OCI-LY1 (cell line): Measurements from ENCODE around the gene SMAD3.
A peak's percentile ranks its signal among the peaks of the same experiment; 100 is the strongest.

Experiments
- H2AFZ ChIP-seq: fragments of 200-600 bp; sonication (generic), shearing (Covaris generic); 2 replicates; pipeline ENCODE4 v1.6.0; 2014; ENCODE audit warnings: antibody characterized with exemption, mild to moderate bottlenecking, low read length
- H3F3A ChIP-seq: fragments of 200-600 bp; sonication (generic), shearing (Covaris generic); 2 replicates; pipeline ENCODE4 v1.6.0; 2014; ENCODE audit warnings: mild to moderate bottlenecking, antibody characterized with exemption, low read length, moderate library complexity; ENCODE audit not compliant: insufficient read depth
- H3K27ac ChIP-seq: fragments of 200-600 bp; sonication (generic); 2 replicates; pipeline ENCODE4 v1.5.1; 2014; ENCODE audit warnings: low read length, mixed run types, mild to moderate bottlenecking, low read depth; ENCODE audit not compliant: poor library complexity, severe bottlenecking
- H3K27me3 ChIP-seq: fragments of 200-600 bp; sonication (generic); 2 replicates; pipeline ENCODE4 v1.6.0; 2014; ENCODE audit warnings: antibody characterized with exemption, mild to moderate bottlenecking, low read length, moderate library complexity; ENCODE audit not compliant: insufficient read depth
- H3K36me3 ChIP-seq: fragments of 200-600 bp; sonication (generic); 2 replicates; pipeline ENCODE4 v1.6.1; 2014; ENCODE audit warnings: mild to moderate bottlenecking, antibody characterized with exemption, low read length, moderate library complexity, mixed read lengths; ENCODE audit not compliant: insufficient read depth
- H3K4me1 ChIP-seq: fragments of 200-600 bp; sonication (generic); 2 replicates; pipeline ENCODE4 v1.5.1; 2014; ENCODE audit warnings: mild to moderate bottlenecking, low read length, moderate library complexity; ENCODE audit not compliant: insufficient read depth, severe bottlenecking
- H3K4me2 ChIP-seq: fragments of 200-600 bp; sonication (generic), shearing (Covaris generic); 2 replicates; pipeline ENCODE4 v1.6.1; 2014; ENCODE audit warnings: low read length
- H3K4me3 ChIP-seq: fragments of 200-600 bp; sonication (generic); 2 replicates; pipeline ENCODE4 v1.5.1; 2014; ENCODE audit warnings: low read length, low read depth, mild to moderate bottlenecking, mixed read lengths; ENCODE audit not compliant: poor library complexity, severe bottlenecking
- H3K79me2 ChIP-seq: fragments of 200-600 bp; shearing (Covaris generic); 2 replicates; pipeline ENCODE4 v1.6.1; 2016; ENCODE audit warnings: mixed run types, low read length, mixed read lengths; ENCODE audit not compliant: insufficient read depth
- H3K9ac ChIP-seq: fragments of 200-600 bp; sonication (generic), shearing (Covaris generic); 2 replicates; pipeline ENCODE4 v1.6.1; 2014; ENCODE audit warnings: mild to moderate bottlenecking, low read length, mixed read lengths
- H3K9me2 ChIP-seq: fragments of 200-600 bp; sonication (generic), shearing (Covaris generic); 2 replicates; pipeline ENCODE4 v1.6.1; 2014; ENCODE audit warnings: low read depth, mild to moderate bottlenecking, low read length, mixed read lengths
- H3K9me3 ChIP-seq: fragments of 200-600 bp; shearing (Covaris generic); 2 replicates; pipeline ENCODE4 v1.6.1; 2014; ENCODE audit warnings: low read length, mixed read lengths
- H4K20me1 ChIP-seq: fragments of 200-600 bp; sonication (generic), shearing (Covaris generic); 2 replicates; pipeline ENCODE4 v1.6.0; 2016; ENCODE audit warnings: mild to moderate bottlenecking, low read length; ENCODE audit not compliant: insufficient read depth
- CTCF ChIP-seq: fragments of 200-600 bp; sonication (generic), shearing (Covaris generic); IDR thresholded peaks from 2 replicates; pipeline ENCODE4 v1.5.1; 2017; ENCODE audit warnings: mild to moderate bottlenecking, antibody characterized with exemption, low read length, moderate library complexity, mixed read lengths
- EZH2 ChIP-seq: fragments of 200-600 bp; sonication (generic), shearing (Covaris generic); IDR thresholded peaks from 2 replicates; pipeline ENCODE4 v1.8.0; 2017; ENCODE audit warnings: borderline replicate concordance, mixed run types, mild to moderate bottlenecking, antibody characterized with exemption, low read length, moderate library complexity, mixed read lengths

SMAD3 gene

GRCh38 chr15:67102599-67102929 lies 37.2 kb downstream of the SMAD3 start:
- no peaks in the 10 kb centered on the region for H4K20me1 ChIP-seq
- no peak overlapping the region; the same call in 1 of the 2 replicates for H3K9ac ChIP-seq
- no peaks in the 10 kb centered on the region for H3K9me2 ChIP-seq
- no peak overlapping the region for H3K4me3 ChIP-seq
- H3K27ac ChIP-seq = peak overlapping the region; percentile 99
- no peaks in the 10 kb centered on the region for H3K9me3 ChIP-seq
- peaks cover 27% of the 10 kb centered on the region for H3K79me2 ChIP-seq
- no peaks in the 10 kb centered on the region for H3K27me3 ChIP-seq
- H3K36me3 ChIP-seq = peaks cover 12% of the 10 kb centered on the region; the same call in 1 of the 2 replicates
- no peaks in the 10 kb centered on the region for H3F3A ChIP-seq
- no peak overlapping the region for H2AFZ ChIP-seq
- peaks cover 100% of the 10 kb centered on the region for H3K4me1 ChIP-seq
- TF ChIP-seq EZH2 (no peak), CTCF (no peak)
- peak overlapping the region; percentile 69; the same call in 1 of the 2 replicates for H3K4me2 ChIP-seq

GRCh38 chr15:67103021-67103420 lies 37.6 kb downstream of the SMAD3 start:
- peak overlapping the region; percentile 48; the same call in 1 of the 2 replicates for H3K9ac ChIP-seq
- H4K20me1 ChIP-seq = no peaks in the 10 kb centered on the region
- H3K27me3 ChIP-seq = no peaks in the 10 kb centered on the region
- H3K4me3 ChIP-seq = peak overlapping the region; percentile 11
- no peaks in the 10 kb centered on the region for H3F3A ChIP-seq
- no peak for TF ChIP-seq EZH2
- TF ChIP-seq CTCF = no peak
- H2AFZ ChIP-seq = no peak overlapping the region
- no peaks in the 10 kb centered on the region for H3K9me2 ChIP-seq
- H3K79me2 ChIP-seq = peaks cover 27% of the 10 kb centered on the region
- peaks cover 11% of the 10 kb centered on the region; the same call in 1 of the 2 replicates for H3K36me3 ChIP-seq
- H3K4me2 ChIP-seq = peak overlapping the region; percentile 69; the same call in 1 of the 2 replicates
- H3K27ac ChIP-seq = peak overlapping the region; percentile 99
- peaks cover 99% of the 10 kb centered on the region for H3K4me1 ChIP-seq
- no peaks in the 10 kb centered on the region for H3K9me3 ChIP-seq

- H3K27ac ChIP-seq = peak overlapping the region; percentile 99
- H3K9me3 ChIP-seq = no peaks in the 10 kb centered on the region
- no peaks in the 10 kb centered on the region for H4K20me1 ChIP-seq
- H3K9me2 ChIP-seq = no peaks in the 10 kb centered on the region
- TF ChIP-seq CTCF = no peak
- TF ChIP-seq EZH2 = no peak
- H3K4me3 ChIP-seq = peak overlapping the region; percentile 11
- H3K36me3 ChIP-seq = peaks cover 11% of the 10 kb centered on the region; the same call in 1 of the 2 replicates
- H3K9ac ChIP-seq = peak overlapping the region; percentile 48
- peak overlapping the region; percentile 69 for H3K4me2 ChIP-seq
- no peaks in the 10 kb centered on the region for H3F3A ChIP-seq
- H3K79me2 ChIP-seq = peaks cover 31% of the 10 kb centered on the region
- no peak overlapping the region for H2AFZ ChIP-seq
- no peaks in the 10 kb centered on the region for H3K27me3 ChIP-seq
- peaks cover 99% of the 10 kb centered on the region for H3K4me1 ChIP-seq
Measured at GRCh38 chr15:67103432-67103831, 38.0 kb downstream of the SMAD3 start.
